Lower lobe of right lung (tissue), 2 donors: ENCODE results near the gene MCCD1. TPM values are rescaled to one million over a fixed set of nuclear protein-coding genes. Genes with fewer than 3 reads are reported as not detected.
A peak's percentile ranks its signal among the peaks of the same experiment; 100 is the strongest.
"Not testable (repeated sequence)": the region's sequence is repeated elsewhere in the genome, so short reads cannot be mapped to it uniquely, and the experiment has no call there.

ENCODE experiments used
- ATAC-seq, 2 donors: fragments of 200-7000 bp; cut with Tn5 transposase; one replicate each; pipeline ENCODE4 v1.9.1; 2020 to 2022; ENCODE audit warnings: mild to moderate bottlenecking in 2 of 2, moderate library complexity in 2 of 2
- DNase-seq: peaks from one replicate; pipeline ENCODE4 v3.0.0-alpha.2; 2020
- H3K27ac ChIP-seq: fragments of 200-600 bp; one replicate; pipeline ENCODE4 v1.8.0; 2022
- H3K27me3 ChIP-seq: fragments of 200-600 bp; one replicate; pipeline ENCODE4 v1.8.0; 2022; ENCODE audit warnings: low read depth
- H3K36me3 ChIP-seq: fragments of 200-600 bp; one replicate; pipeline ENCODE4 v1.8.0; 2022; ENCODE audit warnings: mild to moderate bottlenecking
- H3K4me1 ChIP-seq: fragments of 200-600 bp; one replicate; pipeline ENCODE4 v1.8.0; 2022
- H3K4me3 ChIP-seq: fragments of 200-600 bp; one replicate; pipeline ENCODE4 v1.8.0; 2022; ENCODE audit warnings: mild to moderate bottlenecking
- H3K9me3 ChIP-seq: fragments of 200-600 bp; one replicate; pipeline ENCODE4 v1.8.0; 2022
- CTCF ChIP-seq: fragments of 200-600 bp; IDR thresholded peaks from one replicate; pipeline ENCODE4 v1.8.0; 2022; ENCODE audit warnings: antibody characterized with exemption, mild to moderate bottlenecking
- intact Hi-C: fragments of 100-400 bp; cut with DNase I; formaldehyde crosslinking; loops from one replicate; pipeline ENCODE4 v1.11.0; 2022
- total RNA-seq: library from RNA; stranded (reverse); fragmentation: NEBNext Ultra II Directional; extraction: Animal tissue kit (Norgen Biotek cat#: 25700); gene quantifications from one replicate; pipeline ENCODE4 v1.2.1, GENCODE V29; 2021
- donor health status: DM: no; HTN: yes; CAD: no; lungs with severe emphysema.

Gene MCCD1
- total RNA-seq, 1 donor from 2014 or later: not detected

DNA sequence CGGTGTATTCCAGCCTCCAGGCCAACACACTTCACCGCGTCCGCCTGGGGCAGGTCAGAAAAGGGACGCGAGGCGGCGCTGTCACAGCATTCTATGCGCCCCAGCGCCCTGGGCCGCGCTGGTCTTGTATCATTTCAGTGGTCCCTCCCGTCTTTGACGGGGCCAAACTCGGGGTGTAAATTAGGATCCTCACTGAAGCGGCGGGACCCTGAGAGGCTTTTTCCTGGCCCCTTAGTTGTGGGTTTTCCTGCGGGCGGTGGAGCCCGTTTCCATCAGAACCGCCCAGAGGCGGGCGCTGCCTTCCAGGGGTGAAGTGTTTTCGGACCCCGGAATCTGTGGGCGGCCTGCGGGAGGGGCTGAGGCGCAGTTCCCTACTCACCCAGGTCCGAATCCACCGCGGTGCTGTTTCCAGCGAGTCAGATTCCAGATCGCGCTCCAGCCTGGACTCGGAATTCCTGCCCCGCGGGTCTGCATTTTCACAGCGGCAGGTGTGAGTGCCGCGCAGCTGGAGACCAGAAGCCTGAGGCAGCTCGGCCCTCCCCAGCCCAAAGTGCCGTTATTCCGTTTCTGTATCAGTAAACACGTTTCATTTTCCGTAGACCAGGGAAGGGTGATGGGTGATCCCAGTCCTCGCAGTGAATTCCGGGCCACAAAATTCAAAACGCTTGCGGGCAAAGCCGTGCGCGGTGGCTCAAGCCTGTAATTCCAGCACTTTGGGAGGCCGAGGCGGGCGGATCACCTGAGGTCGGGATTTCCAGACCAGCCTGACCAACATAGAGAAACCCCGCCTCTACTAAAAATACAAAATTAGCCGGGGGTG, 34.7 kb upstream of the MCCD1 start:
- H3K27me3 ChIP-seq: no peaks in the 10 kb centered on the region
- TF ChIP-seq CTCF: peak; percentile 79
- intact Hi-C loops: no loop called here
- peak overlapping the region; percentile 79 for H3K4me3 ChIP-seq
- ATAC-seq: peak; percentile 86 to 90
- peak overlapping the region; percentile 87 for H3K27ac ChIP-seq
- no peaks in the 10 kb centered on the region for H3K36me3 ChIP-seq
- peak; percentile 93 for DNase-seq
- H3K4me1 ChIP-seq: peaks cover 25% of the 10 kb centered on the region
- H3K9me3 ChIP-seq: no peaks in the 10 kb centered on the region

- Histone ChIP-seq H3K36me3 (no peaks in the 10 kb centered on the region), H3K9me3 (no peaks in the 10 kb centered on the region), H3K27me3 (no peaks in the 10 kb centered on the region), H3K4me1 (peaks cover 25% of the 10 kb centered on the region), H3K4me3 (peak overlapping the region; percentile 79), H3K27ac (peak overlapping the region; percentile 87)
- TF ChIP-seq CTCF: no peak
- no peak for ATAC-seq
- DNase-seq: no peak
- intact Hi-C loops: no loop called here
Measured at GRCh38 chr6:31495580-31495979, 33.2 kb upstream of the MCCD1 start.

DNA sequence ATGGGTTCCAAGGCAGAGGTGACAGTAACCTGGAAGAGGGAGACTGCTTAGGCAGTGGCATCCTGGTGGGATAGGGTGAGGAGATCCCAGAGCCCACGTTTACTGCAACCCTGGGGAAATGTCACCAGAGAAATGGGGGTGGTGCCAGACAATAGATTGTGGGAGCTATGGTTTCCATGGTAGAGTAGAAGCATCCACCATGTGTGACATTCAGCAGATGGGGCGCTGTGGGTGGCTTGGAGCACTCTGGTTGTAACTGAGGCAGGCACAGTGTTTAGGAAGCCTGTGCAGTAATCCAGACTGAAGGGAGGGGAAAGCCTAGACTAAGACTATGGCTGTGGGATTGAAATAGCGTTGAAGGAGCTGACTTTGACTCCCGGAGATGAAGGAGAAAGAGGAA, 31.9 kb upstream of the MCCD1 start:
- DNase-seq, intact Hi-C loops: not testable (repeated sequence)
- H3K4me3 ChIP-seq: peak overlapping the region; percentile 72

GRCh38 chr6:31497531-31498476, 31.0 kb upstream of the MCCD1 start, which contains the start of gene MICB:
TSS of gene MICB (plus strand) at chr6:31498145. CDS start at chr6:31498194, 49 bp downstream.
- intact Hi-C loops: no loop called here
- Histone ChIP-seq H3K36me3 (no peaks in the 10 kb centered on the region), H3K9me3 (no peaks in the 10 kb centered on the region), H3K4me1 (peaks cover 21% of the 10 kb centered on the region), H3K27ac (peak within 1 kb of the TSS; percentile 39), H3K27me3 (no peaks in the 10 kb centered on the region), H3K4me3 (peak within 1 kb of the TSS; percentile 72)
- ATAC-seq (peak; percentile 85 to 86), DNase-seq (peak; percentile 90)
- TF ChIP-seq CTCF: no peak

More for the DNA sequence above, 31.9 kb upstream of the MCCD1 start:
- H3K4me1 ChIP-seq: peaks cover 25% of the 10 kb centered on the region
- H3K27ac ChIP-seq, H3K9me3 ChIP-seq, H3K36me3 ChIP-seq, H3K27me3 ChIP-seq, ATAC-seq: not testable (repeated sequence)

- no peak for TF ChIP-seq CTCF
- Histone ChIP-seq H3K36me3 (no peaks in the 10 kb centered on the region), H3K4me1 (peaks cover 13% of the 10 kb centered on the region), H3K9me3 (no peaks in the 10 kb centered on the region), H3K27me3 (no peaks in the 10 kb centered on the region), H3K27ac (no peak overlapping the region), H3K4me3 (peak overlapping the region; percentile 72)
- intact Hi-C loops: no loop called here
- DNase-seq (no peak), ATAC-seq (no peak)
Measured at GRCh38 chr6:31498748-31499147, 30.0 kb upstream of the MCCD1 start.

DNA sequence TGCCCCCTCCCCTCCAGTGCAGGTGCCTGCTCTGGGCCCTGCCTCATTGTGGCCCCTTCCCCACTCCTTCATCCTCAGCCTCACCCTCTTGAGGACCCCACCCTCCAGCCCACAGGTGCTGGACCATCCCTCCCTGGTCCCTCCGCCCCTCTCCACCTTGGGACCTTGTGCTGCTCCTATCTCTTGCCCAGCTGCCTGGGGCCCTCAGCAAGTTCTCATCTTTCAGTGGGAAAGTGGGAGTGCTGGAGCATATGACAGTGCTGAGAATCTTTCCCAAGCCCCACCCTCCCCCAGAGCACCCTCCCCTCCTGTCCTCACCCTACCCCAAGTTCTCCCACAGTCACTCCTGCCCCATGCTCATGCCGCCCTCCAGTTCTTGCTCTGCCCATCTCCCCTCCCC, 29.1 kb upstream of the MCCD1 start:
- ATAC-seq, H3K4me3 ChIP-seq, H3K9me3 ChIP-seq, DNase-seq, intact Hi-C loops, H3K27ac ChIP-seq, H3K27me3 ChIP-seq, H3K36me3 ChIP-seq: not testable (repeated sequence)
- H3K4me1 ChIP-seq: peaks cover 12% of the 10 kb centered on the region
